CD4-positive, alpha-beta T cell treated with Interleukin-4 for 1 hour (primary cell): ENCODE results near the gene ZSCAN4.

Experiments
- DNase-seq, 2 donors: peaks; one replicate each; pipeline ENCODE4 v3.0.0-alpha.2; 2020 to 2022

The ZSCAN4 gene, protein sequence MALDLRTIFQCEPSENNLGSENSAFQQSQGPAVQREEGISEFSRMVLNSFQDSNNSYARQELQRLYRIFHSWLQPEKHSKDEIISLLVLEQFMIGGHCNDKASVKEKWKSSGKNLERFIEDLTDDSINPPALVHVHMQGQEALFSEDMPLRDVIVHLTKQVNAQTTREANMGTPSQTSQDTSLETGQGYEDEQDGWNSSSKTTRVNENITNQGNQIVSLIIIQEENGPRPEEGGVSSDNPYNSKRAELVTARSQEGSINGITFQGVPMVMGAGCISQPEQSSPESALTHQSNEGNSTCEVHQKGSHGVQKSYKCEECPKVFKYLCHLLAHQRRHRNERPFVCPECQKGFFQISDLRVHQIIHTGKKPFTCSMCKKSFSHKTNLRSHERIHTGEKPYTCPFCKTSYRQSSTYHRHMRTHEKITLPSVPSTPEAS

GRCh38 chr19:57668635-57669034, at the start of gene ZSCAN4:
TSS of gene ZSCAN4 (plus strand) at chr19:57668935. CDS start at chr19:57676146, 7,211 bp downstream.
- no peak for DNase-seq

DNA sequence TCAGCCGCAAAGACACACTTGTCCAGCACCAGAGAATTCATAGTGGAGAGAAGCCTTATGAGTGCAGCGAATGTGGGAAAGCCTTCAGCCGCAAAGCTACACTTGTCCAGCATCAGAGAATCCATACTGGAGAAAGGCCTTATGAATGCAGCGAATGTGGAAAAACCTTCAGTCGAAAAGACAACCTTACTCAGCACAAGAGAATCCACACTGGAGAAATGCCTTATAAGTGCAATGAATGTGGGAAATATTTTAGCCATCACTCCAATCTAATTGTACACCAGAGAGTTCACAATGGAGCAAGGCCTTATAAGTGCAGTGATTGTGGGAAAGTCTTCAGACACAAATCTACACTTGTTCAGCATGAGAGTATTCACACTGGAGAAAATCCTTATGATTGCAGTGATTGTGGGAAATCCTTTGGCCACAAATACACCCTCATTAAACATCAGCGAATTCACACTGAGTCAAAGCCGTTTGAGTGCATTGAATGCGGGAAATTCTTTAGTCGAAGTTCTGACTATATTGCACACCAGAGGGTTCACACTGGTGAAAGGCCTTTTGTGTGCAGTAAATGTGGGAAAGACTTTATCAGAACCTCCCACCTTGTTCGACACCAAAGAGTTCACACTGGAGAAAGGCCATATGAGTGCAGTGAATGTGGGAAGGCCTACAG, 47.9 kb upstream of the ZSCAN4 start:
- no peak for DNase-seq

DNA sequence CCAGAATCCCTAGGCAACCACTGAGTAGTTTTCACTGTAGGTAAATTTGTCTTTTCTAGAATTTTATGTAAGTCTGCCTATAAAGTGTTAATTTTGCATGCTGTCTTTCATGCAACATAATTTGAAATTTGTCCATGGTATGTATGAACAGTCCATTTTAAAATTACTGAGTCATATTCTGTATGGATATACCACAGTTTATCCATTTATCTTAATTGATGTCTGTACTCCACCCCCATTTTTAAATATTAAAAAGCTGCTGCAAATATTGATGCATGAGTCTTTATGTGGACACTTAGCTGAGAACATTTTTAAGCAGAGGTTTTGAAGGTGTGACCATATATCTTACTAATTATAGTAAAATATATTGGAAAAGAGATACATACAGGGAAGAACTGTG, 45.6 kb upstream of the ZSCAN4 start:
- DNase-seq, result no peak

- peak; percentile 91 to 93 for DNase-seq
Observed at GRCh38 chr19:57632987-57633831, 35.5 kb upstream of the ZSCAN4 start, which contains the start of gene ZNF211. TSS of gene ZNF211 (plus strand) at chr19:57633168. CDS start at chr19:57633347, 179 bp downstream.

- DNase-seq, result no peak
Observed at GRCh38 chr19:57633832-57634131, 35.0 kb upstream of the ZSCAN4 start.

- no peak for DNase-seq
Observed at GRCh38 chr19:57637379-57637778, 31.4 kb upstream of the ZSCAN4 start.

DNA sequence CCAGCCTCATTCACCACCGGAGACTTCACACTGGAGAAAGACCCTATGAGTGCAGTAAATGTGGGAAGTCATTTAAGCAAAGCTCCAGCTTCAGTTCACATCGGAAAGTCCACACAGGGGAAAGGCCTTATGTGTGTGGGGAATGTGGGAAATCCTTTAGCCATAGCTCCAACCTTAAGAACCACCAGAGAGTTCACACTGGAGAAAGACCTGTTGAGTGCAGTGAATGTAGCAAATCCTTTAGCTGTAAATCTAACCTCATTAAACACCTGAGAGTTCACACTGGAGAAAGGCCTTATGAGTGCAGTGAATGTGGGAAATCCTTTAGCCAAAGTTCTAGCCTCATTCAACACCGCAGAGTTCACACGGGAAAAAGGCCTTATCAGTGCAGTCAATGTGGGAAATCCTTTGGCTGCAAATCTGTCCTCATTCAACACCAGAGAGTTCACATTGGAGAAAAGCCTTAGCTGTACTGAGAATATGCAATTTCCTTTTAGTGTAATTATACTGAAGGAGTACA, 27.0 kb upstream of the ZSCAN4 start:
- DNase-seq, result no peak

GRCh38 chr19:57642396-57643046, 26.2 kb upstream of the ZSCAN4 start:
- no peak for DNase-seq

DNA sequence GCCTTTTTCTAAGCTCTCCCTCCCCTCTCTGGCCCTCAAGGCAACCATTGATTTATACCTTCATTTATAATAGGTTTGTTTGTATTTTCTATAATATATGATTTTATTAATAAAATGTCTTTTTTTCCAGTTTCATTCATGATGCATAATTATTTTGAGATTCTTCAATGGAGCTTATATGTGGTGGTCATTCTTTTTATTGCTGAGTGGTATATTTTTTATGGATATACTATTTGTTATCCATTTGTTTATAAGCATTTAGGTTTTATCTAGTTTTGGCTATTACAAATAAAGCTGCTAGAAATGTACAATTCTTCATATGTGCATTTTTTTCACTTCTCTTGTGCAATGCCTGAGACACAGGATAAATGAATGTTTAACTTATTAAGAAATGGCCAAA, 25.0 kb upstream of the ZSCAN4 start:
- DNase-seq, result no peak

DNA sequence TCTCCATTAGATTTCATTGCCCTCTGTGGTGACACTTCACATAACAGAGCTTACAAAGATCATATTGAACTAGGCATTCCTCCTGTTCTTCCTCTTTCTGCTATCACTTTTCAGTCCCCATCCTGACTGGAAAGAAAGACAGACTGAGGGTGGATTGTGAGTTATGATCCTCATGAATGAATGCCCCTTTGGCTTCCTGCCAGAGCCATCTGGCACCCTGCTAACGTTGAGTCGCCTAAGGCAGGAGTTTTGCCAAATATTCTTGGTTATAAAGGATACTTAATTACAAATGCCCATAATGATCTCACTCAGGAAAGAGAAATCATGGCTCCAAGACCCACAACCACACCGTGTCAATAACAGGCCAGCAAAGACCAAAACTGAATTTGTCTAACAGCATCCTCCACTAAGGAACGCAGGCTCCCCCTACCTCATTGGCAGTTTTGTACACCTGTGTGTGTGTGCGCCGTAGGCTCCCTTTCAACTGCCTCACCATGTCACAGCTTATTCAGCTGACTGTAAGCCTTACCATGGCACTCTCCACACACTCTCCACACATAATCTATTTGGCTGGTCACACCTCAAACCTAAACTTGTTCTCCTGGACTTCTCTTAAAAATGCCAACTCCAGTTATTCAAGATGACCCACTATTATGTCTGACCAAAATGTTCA, 20.3 kb upstream of the ZSCAN4 start:
- no peak for DNase-seq

GRCh38 chr19:57651654-57651996, 17.1 kb upstream of the ZSCAN4 start:
- DNase-seq, result no peak

DNA sequence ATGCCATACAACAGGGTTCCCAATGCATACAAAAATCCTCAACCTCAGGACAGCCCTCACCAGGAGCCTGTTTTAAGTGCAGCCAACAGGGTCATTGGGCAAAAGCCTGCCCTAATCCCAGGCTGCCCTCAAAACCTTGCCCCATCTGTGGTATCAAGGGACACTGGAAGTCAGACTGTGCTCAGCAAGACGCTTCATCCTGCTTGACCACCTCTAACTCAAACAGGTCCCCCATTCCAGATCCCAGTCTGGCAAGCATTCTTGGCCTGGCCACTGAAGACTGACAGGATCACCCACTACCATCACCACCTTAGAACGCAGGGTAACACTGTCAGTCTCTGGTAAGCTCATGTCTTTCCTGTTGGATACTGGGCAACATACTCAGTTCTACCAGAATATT, 15.0 kb upstream of the ZSCAN4 start:
- DNase-seq, result no peak

GRCh38 chr19:57655443-57655842, 13.3 kb upstream of the ZSCAN4 start:
- no peak for DNase-seq

DNA sequence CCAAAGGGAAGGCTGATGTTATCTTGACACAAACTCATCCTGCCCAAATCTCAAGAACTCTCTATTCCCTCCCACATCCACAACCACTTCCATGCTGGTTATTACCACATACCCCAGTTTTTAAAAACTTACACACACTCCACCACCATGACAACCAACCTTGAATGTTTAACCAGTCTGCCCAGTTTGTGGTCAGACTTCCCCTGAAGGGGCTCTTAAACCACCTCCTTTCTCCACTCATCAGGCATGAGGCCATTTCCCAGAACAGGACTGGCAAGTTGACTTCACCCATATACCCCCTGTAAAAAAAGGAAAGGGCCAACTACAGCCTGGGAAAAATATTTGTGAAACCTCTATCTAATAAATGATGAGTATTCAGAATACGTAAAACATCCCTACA, 12.4 kb upstream of the ZSCAN4 start:
- no peak for DNase-seq

DNA sequence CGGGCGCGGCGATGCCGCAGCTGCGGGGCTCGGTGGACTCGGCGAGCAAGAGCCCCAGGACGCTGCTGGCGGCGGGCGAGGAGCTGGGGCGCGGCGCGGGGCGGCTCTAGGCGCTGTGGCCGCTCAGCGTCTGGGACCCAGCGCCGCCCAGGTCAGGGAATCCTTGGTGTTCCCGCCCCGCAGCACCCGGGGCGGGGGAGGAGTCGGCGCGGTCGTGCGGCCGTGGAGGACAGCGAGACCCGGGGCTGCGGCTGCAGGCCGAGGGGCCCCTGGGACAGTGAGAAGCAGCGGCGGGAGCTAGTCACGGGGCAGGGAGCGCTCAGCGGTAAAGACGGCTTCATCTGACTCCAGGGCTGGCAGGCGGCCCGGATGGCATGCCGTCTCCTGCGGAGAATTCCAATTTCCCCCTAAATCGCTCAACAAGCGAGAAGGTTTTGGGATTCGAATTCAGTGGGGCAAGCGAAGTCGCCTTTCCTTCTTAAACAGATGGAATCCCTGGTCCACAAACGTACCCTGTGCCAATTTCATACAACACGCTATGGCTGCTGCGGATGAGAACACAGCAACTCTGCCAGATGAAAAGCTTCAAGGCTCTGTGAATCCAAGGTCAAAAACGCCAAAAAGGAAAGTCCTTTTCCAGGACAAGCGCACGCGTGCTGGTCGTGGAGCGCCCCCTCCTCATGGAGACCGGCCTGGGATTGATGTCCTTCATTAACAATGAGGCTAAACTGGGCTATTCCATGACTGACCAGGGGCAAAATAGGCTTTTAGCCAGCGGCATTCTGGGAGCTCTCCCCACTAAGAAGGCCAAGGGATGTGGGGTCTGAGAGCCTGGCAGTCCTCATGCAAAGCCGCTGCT, 4.2 kb upstream of the ZSCAN4 start:
- DNase-seq, result no peak

GRCh38 chr19:57665261-57665806, 3.4 kb upstream of the ZSCAN4 start:
- DNase-seq, result no peak

DNA sequence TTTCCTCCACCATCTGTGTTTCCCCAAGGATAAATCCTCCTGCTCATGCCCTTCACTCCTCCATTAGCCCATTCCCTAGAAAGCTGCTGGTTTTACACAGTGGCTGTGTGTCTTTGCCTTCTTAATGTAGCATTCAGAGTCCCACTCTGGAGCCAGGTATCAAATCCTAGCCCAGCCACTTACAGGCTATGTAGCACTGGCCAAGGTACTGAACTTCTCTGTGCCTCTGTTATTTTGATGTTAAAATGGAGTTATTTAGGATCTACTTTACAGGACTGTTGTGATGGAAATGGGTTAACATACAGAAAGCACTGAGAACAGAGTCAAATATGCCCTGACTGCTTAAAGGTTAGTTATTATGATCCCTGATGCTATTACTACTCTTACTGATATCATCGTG, 1.5 kb upstream of the ZSCAN4 start:
- DNase-seq, result no peak

DNA sequence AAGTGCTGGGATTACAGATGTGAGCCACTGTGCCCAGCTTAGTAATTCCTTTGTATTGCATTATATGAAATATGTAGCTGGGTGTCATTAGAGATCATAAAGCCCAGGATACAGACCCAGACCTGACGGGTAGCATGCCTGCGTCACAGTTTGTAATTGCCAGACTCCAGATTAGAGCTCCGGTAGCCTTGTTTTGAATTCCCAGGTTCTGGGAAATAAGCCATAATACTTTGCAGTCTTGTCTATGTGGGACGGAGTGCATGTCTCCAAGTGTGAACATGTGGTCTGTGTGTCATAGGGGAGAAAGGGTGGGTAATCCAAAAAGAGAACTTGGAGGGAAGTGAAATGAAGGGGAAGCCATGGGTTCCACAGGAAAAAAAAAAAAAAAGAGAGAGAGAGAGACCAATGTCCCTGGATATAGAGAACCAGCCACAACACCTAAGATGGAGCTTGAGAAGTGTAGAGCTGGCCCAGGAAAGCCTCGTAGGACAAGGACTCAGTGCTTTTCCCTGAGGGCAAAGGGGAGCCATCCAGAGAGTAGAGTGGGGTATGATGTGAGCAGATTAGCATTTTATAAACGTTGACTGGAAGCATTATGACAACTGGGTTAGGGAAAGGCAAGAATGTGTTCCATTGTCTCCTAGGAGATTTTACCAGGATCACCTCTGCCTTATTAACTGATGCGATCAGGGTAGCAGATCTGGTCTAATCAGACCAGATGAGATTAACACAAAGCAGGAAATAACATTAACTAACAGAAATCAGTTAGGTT, 2.6 kb downstream of the ZSCAN4 start:
- no peak for DNase-seq

- no peak for DNase-seq
Observed at GRCh38 chr19:57672466-57672865, 3.7 kb downstream of the ZSCAN4 start.

DNA sequence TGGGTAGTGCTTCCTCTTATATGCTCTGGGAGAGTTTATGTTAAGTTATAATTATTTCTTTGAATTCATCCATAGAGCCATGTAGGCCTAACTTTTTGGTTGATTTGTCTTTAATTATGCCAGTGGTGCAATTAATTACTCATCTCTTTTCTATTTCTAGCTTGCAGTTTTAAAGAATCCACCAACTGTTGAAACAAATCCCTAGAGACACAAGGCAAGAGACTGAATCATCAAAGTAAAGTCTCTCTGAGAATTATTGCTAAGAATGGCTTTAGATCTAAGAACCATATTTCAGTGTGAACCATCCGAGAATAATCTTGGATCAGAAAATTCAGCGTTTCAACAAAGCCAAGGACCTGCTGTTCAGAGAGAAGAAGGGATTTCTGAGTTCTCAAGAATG, 7.1 kb downstream of the ZSCAN4 start:
- DNase-seq, result no peak
